IPS-15b (cell line): ENCODE data around the gene POLRMT.
"Not testable (repeated sequence)": the region's sequence is repeated elsewhere in the genome, so short reads cannot be mapped to it uniquely, and the experiment has no call there.

Experiments used
- H3K27me3 ChIP-seq: one replicate; pipeline ENCODE4 v1.6.1; 2013; ENCODE audit warnings: low read length; ENCODE audit not compliant: control insufficient read depth, insufficient read depth
- H3K36me3 ChIP-seq: one replicate; pipeline ENCODE4 v1.6.1; 2013; ENCODE audit warnings: low read length; ENCODE audit not compliant: control insufficient read depth, insufficient read depth
- H3K4me1 ChIP-seq: one replicate; pipeline ENCODE4 v1.6.1; 2013; ENCODE audit warnings: mild to moderate bottlenecking, low read length; ENCODE audit not compliant: control insufficient read depth, insufficient read depth
- H3K4me3 ChIP-seq: one replicate; pipeline ENCODE4 v1.5.1; 2013; ENCODE audit warnings: low read depth, low read length
- H3K9ac ChIP-seq: one replicate; pipeline ENCODE4 v1.6.1; 2013; ENCODE audit warnings: low read depth, mild to moderate bottlenecking, low read length
- H3K9me3 ChIP-seq: one replicate; pipeline ENCODE4 v1.6.1; 2013; ENCODE audit warnings: mild to moderate bottlenecking, low read length; ENCODE audit not compliant: control insufficient read depth, insufficient read depth

Gene POLRMT

GRCh38 chr19:628168-628567 lies 5.2 kb downstream of the POLRMT start:
- Histone ChIP-seq H3K4me3 (no peak overlapping the region), H3K36me3 (peaks cover 48% of the 10 kb centered on the region), H3K4me1 (no peaks in the 10 kb centered on the region), H3K27me3 (no peaks in the 10 kb centered on the region), H3K9ac (no peak overlapping the region), H3K9me3 (no peaks in the 10 kb centered on the region)

- H3K4me1 ChIP-seq, H3K9me3 ChIP-seq, H3K9ac ChIP-seq, H3K4me3 ChIP-seq, H3K27me3 ChIP-seq: not testable (repeated sequence)
- H3K36me3 ChIP-seq: peaks cover 63% of the 10 kb centered on the region
Measured at GRCh38 chr19:626566-626965, 6.8 kb downstream of the POLRMT start.

- Histone ChIP-seq H3K36me3 (peaks cover 61% of the 10 kb centered on the region), H3K9ac (no peak overlapping the region), H3K4me3 (no peak overlapping the region), H3K9me3 (no peaks in the 10 kb centered on the region), H3K27me3 (no peaks in the 10 kb centered on the region), H3K4me1 (no peaks in the 10 kb centered on the region)
Measured at GRCh38 chr19:625257-625656, 8.1 kb downstream of the POLRMT start.

- no peaks in the 10 kb centered on the region for H3K27me3 ChIP-seq
- peaks cover 64% of the 10 kb centered on the region for H3K36me3 ChIP-seq
- H3K9me3 ChIP-seq: no peaks in the 10 kb centered on the region
- no peaks in the 10 kb centered on the region for H3K4me1 ChIP-seq
- H3K4me3 ChIP-seq: no peak overlapping the region
- H3K9ac ChIP-seq: no peak overlapping the region
Measured at GRCh38 chr19:624433-625109, 8.8 kb downstream of the POLRMT start.

- peaks cover 65% of the 10 kb centered on the region for H3K36me3 ChIP-seq
- H3K4me1 ChIP-seq: no peaks in the 10 kb centered on the region
- H3K4me3 ChIP-seq: no peak overlapping the region
Measured at GRCh38 chr19:623974-624373, 9.4 kb downstream of the POLRMT start.

GRCh38 chr19:623175-623916 lies 10.0 kb downstream of the POLRMT start:
- Histone ChIP-seq H3K4me3 (no peak overlapping the region), H3K27me3 (no peaks in the 10 kb centered on the region), H3K4me1 (no peaks in the 10 kb centered on the region), H3K9me3 (no peaks in the 10 kb centered on the region), H3K36me3 (peaks cover 65% of the 10 kb centered on the region), H3K9ac (no peak overlapping the region)

More at GRCh38 chr19:623974-624373, 9.4 kb downstream of the POLRMT start:
- no peak overlapping the region for H3K9ac ChIP-seq
- no peaks in the 10 kb centered on the region for H3K27me3 ChIP-seq
- H3K9me3 ChIP-seq: no peaks in the 10 kb centered on the region

- no peaks in the 10 kb centered on the region for H3K4me1 ChIP-seq
- H3K9me3 ChIP-seq: no peaks in the 10 kb centered on the region
- H3K4me3 ChIP-seq: no peak overlapping the region
- no peaks in the 10 kb centered on the region for H3K27me3 ChIP-seq
- no peak overlapping the region for H3K9ac ChIP-seq
- peaks cover 70% of the 10 kb centered on the region for H3K36me3 ChIP-seq
Measured at GRCh38 chr19:622666-623065, 10.7 kb downstream of the POLRMT start.

GRCh38 chr19:621819-622218 lies 11.5 kb downstream of the POLRMT start:
- Histone ChIP-seq H3K4me1 (no peaks in the 10 kb centered on the region), H3K9me3 (no peaks in the 10 kb centered on the region), H3K27me3 (no peaks in the 10 kb centered on the region), H3K36me3 (peaks cover 69% of the 10 kb centered on the region), H3K9ac (no peak overlapping the region), H3K4me3 (no peak overlapping the region)

GRCh38 chr19:621191-621590 lies 12.1 kb downstream of the POLRMT start:
- H3K9me3 ChIP-seq, H3K4me3 ChIP-seq, H3K27me3 ChIP-seq, H3K4me1 ChIP-seq, H3K9ac ChIP-seq: not testable (repeated sequence)
- H3K36me3 ChIP-seq: peaks cover 69% of the 10 kb centered on the region

GRCh38 chr19:620166-620862 lies 13.0 kb downstream of the POLRMT start:
- Histone ChIP-seq H3K4me3 (no peak overlapping the region), H3K27me3 (no peaks in the 10 kb centered on the region), H3K9ac (no peak overlapping the region), H3K4me1 (no peaks in the 10 kb centered on the region), H3K36me3 (peaks cover 69% of the 10 kb centered on the region), H3K9me3 (no peaks in the 10 kb centered on the region)

GRCh38 chr19:619286-620002 lies 13.9 kb downstream of the POLRMT start:
- H3K36me3 ChIP-seq: peaks cover 65% of the 10 kb centered on the region
- no peak overlapping the region for H3K4me3 ChIP-seq
- H3K9ac ChIP-seq: no peak overlapping the region
- H3K27me3 ChIP-seq: no peaks in the 10 kb centered on the region
- H3K4me1 ChIP-seq: no peaks in the 10 kb centered on the region
- no peaks in the 10 kb centered on the region for H3K9me3 ChIP-seq
